PC-9 (cell line): Measurements from ENCODE around the gene CIAO3. TPM values are rescaled to one million over a fixed set of nuclear protein-coding genes. Genes with fewer than 3 reads are reported as not detected.

Experiments
- BruUV-seq: library from RNA; stranded (reverse); fragments of 400-500 nt; replicated peaks from 2 replicates; lab custom pipeline; 2021; lab: Mats Ljungman, UMichigan
- CTCF ChIA-PET: fragments of 300-600 bp; sonication (Branson Sonifier 250); formaldehyde crosslinking; loops from one replicate; lab custom pipeline; 2022; ENCODE audit warnings: antibody characterized with exemption; lab: Charles Lee
- POLR2A ChIA-PET: fragments of 300-600 bp; sonication (Branson Sonifier 250); formaldehyde crosslinking; loops from one replicate; lab custom pipeline; 2022; ENCODE audit warnings: antibody characterized with exemption; ENCODE audit not compliant: unreplicated experiment; lab: Charles Lee
- DNase-seq, 2 experiments: peaks; one replicate each; pipeline versions ENCODE4 v3.0.0 to v3.0.0-alpha.2; 2015 to 2022; ENCODE audit warnings: mixed read lengths in 1 of 2
- H2AFZ ChIP-seq: fragments of 200-600 bp; sonication (generic); 2 replicates; pipeline ENCODE4 v1.8.1; 2017; ENCODE audit warnings: antibody characterized with exemption
- H3F3A ChIP-seq: fragments of 200-600 bp; sonication (generic); 2 replicates; pipeline ENCODE4 v1.8.1; 2017; ENCODE audit warnings: antibody characterized with exemption, mild to moderate bottlenecking, low read depth; ENCODE audit not compliant: insufficient read depth
- H3K27ac ChIP-seq: fragments of 200-600 bp; sonication (generic); 2 replicates; pipeline ENCODE4 v1.6.1; 2016; ENCODE audit warnings: mixed run types
- H3K27me3 ChIP-seq: fragments of 200-600 bp; sonication (generic); 2 replicates; pipeline ENCODE4 v1.6.1; 2016; ENCODE audit warnings: low read depth, mixed run types; ENCODE audit not compliant: insufficient read depth
- H3K36me3 ChIP-seq: fragments of 200-600 bp; sonication (generic); 2 replicates; pipeline ENCODE4 v1.6.1; 2016; ENCODE audit warnings: low read depth, mixed run types
- H3K4me1 ChIP-seq: fragments of 200-600 bp; sonication (generic); replicated peaks from 2 replicates; pipeline ENCODE4 v1.6.1; 2016; ENCODE audit warnings: mixed run types; ENCODE audit not compliant: insufficient read depth
- H3K4me2 ChIP-seq: fragments of 200-600 bp; sonication (generic); 2 replicates; pipeline ENCODE4 v1.6.1; 2017; ENCODE audit warnings: mixed run types
- H3K4me3 ChIP-seq: fragments of 200-600 bp; sonication (generic); 2 replicates; pipeline ENCODE4 v1.6.1; 2016; ENCODE audit warnings: mixed run types
- H3K79me2 ChIP-seq: fragments of 200-600 bp; sonication (generic); 2 replicates; pipeline ENCODE4 v1.6.1; 2017; ENCODE audit warnings: low read depth, mixed run types
- H3K9me2 ChIP-seq: fragments of 200-600 bp; sonication (generic); 2 replicates; pipeline ENCODE4 v1.8.1; 2017; ENCODE audit warnings: mild to moderate bottlenecking; ENCODE audit not compliant: insufficient read depth
- H3K9me3 ChIP-seq: fragments of 200-600 bp; sonication (generic); 2 replicates; pipeline ENCODE4 v1.8.1; 2016; ENCODE audit warnings: low read depth; ENCODE audit not compliant: insufficient read depth
- H4K20me1 ChIP-seq: fragments of 200-600 bp; sonication (generic); 2 replicates; pipeline ENCODE4 v1.8.1; 2017; ENCODE audit not compliant: insufficient read depth
- EZH2 ChIP-seq: fragments of 200-600 bp; sonication (generic); IDR thresholded peaks from 2 replicates; pipeline ENCODE4 v1.8.0; 2017; ENCODE audit warnings: antibody characterized with exemption, low read depth
- intact Hi-C: fragments of 100-400 bp; cut with micrococcal nuclease; formaldehyde crosslinking; loops from one replicate; pipeline ENCODE4 v1.10.0; 2022; ENCODE audit not compliant: unreplicated experiment
- total RNA-seq: library from RNA; stranded (reverse); gene quantifications from 2 replicates; pipeline ENCODE4 v1.2.3, GENCODE V29; 2021
- TF ChIP-seq, protein P1 (sequence below): fragments of 200-600 bp; sonication (generic); conservative IDR thresholded peaks from 2 replicates; pipeline ENCODE4 v1.6.1; 2017; ENCODE audit warnings: mixed run types, antibody characterized with exemption, mild to moderate bottlenecking, moderate library complexity

CIAO3 gene
- total RNA-seq, 1 experiment from 2014 or later, result 44.2 TPM

GRCh38 chr16:717450-718245 is 23.1 kb downstream of the CIAO3 start:
- Histone ChIP-seq H3K79me2 (peaks cover 8% of the 10 kb centered on the region), H3K27ac (no peak overlapping the region), H3F3A (peaks cover 48% of the 10 kb centered on the region; the same call in 1 of the 2 replicates), H3K4me1 (peaks cover 45% of the 10 kb centered on the region), H3K27me3 (no peaks in the 10 kb centered on the region), H3K9me2 (no peaks in the 10 kb centered on the region), H3K4me3 (no peak overlapping the region), H3K4me2 (no peak overlapping the region), H3K36me3 (no peaks in the 10 kb centered on the region), H3K9me3 (no peaks in the 10 kb centered on the region), H2AFZ (no peak overlapping the region), H4K20me1 (peaks cover 12% of the 10 kb centered on the region; the same call in 1 of the 2 replicates)
- POLR2A ChIA-PET, result no interaction called here
- intact Hi-C loops, result no loop called here
- no TSS peak for BruUV-seq
- CTCF ChIA-PET, result interaction anchor here (0.7 kb wide), 1 partner anchor 625 kb away, joined by 4 read pairs; no protein-coding TSS in a partner anchor
- no peak for DNase-seq
- TF ChIP-seq, protein P1, sequence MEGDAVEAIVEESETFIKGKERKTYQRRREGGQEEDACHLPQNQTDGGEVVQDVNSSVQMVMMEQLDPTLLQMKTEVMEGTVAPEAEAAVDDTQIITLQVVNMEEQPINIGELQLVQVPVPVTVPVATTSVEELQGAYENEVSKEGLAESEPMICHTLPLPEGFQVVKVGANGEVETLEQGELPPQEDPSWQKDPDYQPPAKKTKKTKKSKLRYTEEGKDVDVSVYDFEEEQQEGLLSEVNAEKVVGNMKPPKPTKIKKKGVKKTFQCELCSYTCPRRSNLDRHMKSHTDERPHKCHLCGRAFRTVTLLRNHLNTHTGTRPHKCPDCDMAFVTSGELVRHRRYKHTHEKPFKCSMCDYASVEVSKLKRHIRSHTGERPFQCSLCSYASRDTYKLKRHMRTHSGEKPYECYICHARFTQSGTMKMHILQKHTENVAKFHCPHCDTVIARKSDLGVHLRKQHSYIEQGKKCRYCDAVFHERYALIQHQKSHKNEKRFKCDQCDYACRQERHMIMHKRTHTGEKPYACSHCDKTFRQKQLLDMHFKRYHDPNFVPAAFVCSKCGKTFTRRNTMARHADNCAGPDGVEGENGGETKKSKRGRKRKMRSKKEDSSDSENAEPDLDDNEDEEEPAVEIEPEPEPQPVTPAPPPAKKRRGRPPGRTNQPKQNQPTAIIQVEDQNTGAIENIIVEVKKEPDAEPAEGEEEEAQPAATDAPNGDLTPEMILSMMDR, result no peak
- TF ChIP-seq EZH2, result no peak

- no peaks in the 10 kb centered on the region for H3K27me3 ChIP-seq
- H3K36me3 ChIP-seq, result no peaks in the 10 kb centered on the region
- H3K9me3 ChIP-seq, result no peaks in the 10 kb centered on the region
- peaks cover 50% of the 10 kb centered on the region for H3K4me1 ChIP-seq
- peaks cover 6% of the 10 kb centered on the region for H3K79me2 ChIP-seq
- BruUV-seq, result no TSS peak
- TF ChIP-seq, protein P1, result no peak
- TF ChIP-seq EZH2, result no peak
- H3K27ac ChIP-seq, result no peak overlapping the region
- H2AFZ ChIP-seq, result no peak overlapping the region
- H3K9me2 ChIP-seq, result no peaks in the 10 kb centered on the region
- peaks cover 12% of the 10 kb centered on the region; the same call in 1 of the 2 replicates for H4K20me1 ChIP-seq
- peak overlapping the region; percentile 81; the same call in 1 of the 2 replicates for H3K4me3 ChIP-seq
- ChIA-PET CTCF (no interaction called here), POLR2A (interaction anchor here (1.5 kb wide), 1 partner anchor 11 kb away, joined by 26 read pairs; no protein-coding TSS in a partner anchor)
- intact Hi-C loops, result no loop called here
- DNase-seq, result no peak
- H3F3A ChIP-seq, result peaks cover 51% of the 10 kb centered on the region
- peak overlapping the region; percentile 85 for H3K4me2 ChIP-seq
These were observed 23.9 kb downstream of the CIAO3 start for GRCh38 chr16:716768-717325.

DNA sequence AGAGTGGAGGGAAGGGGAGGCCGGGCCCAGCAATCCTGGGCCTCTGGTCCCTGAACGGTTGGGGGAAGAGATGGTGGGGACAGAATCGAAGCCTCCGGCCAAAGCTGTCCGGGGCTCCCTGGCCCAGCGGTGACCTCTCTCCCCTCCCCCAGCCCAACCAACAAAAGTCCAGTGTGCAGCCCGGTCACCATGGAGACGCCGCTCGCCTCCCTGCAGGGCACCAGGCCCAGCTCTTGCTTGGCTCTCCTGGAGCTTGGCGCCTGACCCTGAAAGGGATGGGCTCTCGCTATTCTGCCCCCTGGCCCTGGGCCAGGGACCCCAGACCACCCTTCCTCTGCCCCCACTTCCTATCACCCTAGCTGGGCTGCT is 24.6 kb downstream of the CIAO3 start:
- BruUV-seq, result no TSS peak
- H4K20me1 ChIP-seq, result peaks cover 12% of the 10 kb centered on the region; the same call in 1 of the 2 replicates
- peaks cover 46% of the 10 kb centered on the region for H3F3A ChIP-seq
- H3K9me3 ChIP-seq, result no peaks in the 10 kb centered on the region
- H3K27ac ChIP-seq, result no peak overlapping the region
- intact Hi-C loops, result no loop called here
- 0 out of 2 replicates have a peak overlapping the region, but pooled peaks have one; percentile 33 for H2AFZ ChIP-seq
- peaks cover 4% of the 10 kb centered on the region; the same call in 1 of the 2 replicates for H3K79me2 ChIP-seq
- POLR2A ChIA-PET, result interaction anchor here (1.5 kb wide), 1 partner anchor 12 kb away, joined by 26 read pairs; no protein-coding TSS in a partner anchor
- peak overlapping the region; percentile 85 for H3K4me2 ChIP-seq
- peak; percentile 56 for DNase-seq
- peaks cover 2% of the 10 kb centered on the region; the same call in 1 of the 2 replicates for H3K27me3 ChIP-seq
- H3K9me2 ChIP-seq, result no peaks in the 10 kb centered on the region
- H3K36me3 ChIP-seq, result no peaks in the 10 kb centered on the region
- CTCF ChIA-PET, result interaction anchor here (0.6 kb wide), 2 partner anchors 43 to 581 kb away, joined by 3 read pairs; no protein-coding TSS in a partner anchor
- peak overlapping the region; percentile 81 for H3K4me3 ChIP-seq
- no peak for TF ChIP-seq EZH2
- TF ChIP-seq, protein P1, result no peak
- H3K4me1 ChIP-seq, result peaks cover 53% of the 10 kb centered on the region
